Neural progenitor cell (in vitro differentiated cells): ENCODE results near the gene SPOPL. TPM values are rescaled to one million over a fixed set of nuclear protein-coding genes. Genes with fewer than 3 reads are reported as not detected.

ENCODE experiments used
- DNase-seq: peaks from one replicate; pipeline ENCODE4 v3.0.0-alpha.2; 2016; ENCODE audit warnings: low spot score
- H2AFZ ChIP-seq: fragments of 200-600 bp; sonication (generic); replicated peaks from 2 replicates; pipeline ENCODE4 v1.6.1; 2016; ENCODE audit warnings: antibody characterized with exemption
- H3F3A ChIP-seq: fragments of 200-600 bp; sonication (generic); 2 replicates; pipeline ENCODE4 v1.6.1; 2016; ENCODE audit warnings: antibody characterized with exemption, low read depth
- H3K27ac ChIP-seq: fragments of 200-600 bp; sonication (generic); 2 replicates; pipeline ENCODE4 v1.5.1; 2016; ENCODE audit warnings: mild to moderate bottlenecking
- H3K27me3 ChIP-seq: fragments of 200-600 bp; sonication (generic); 2 replicates; pipeline ENCODE4 v1.6.1; 2016; ENCODE audit warnings: mild to moderate bottlenecking, moderate library complexity
- H3K36me3 ChIP-seq: fragments of 200-600 bp; sonication (generic); 2 replicates; pipeline ENCODE4 v1.5.1; 2016
- H3K4me1 ChIP-seq: fragments of 200-600 bp; sonication (generic); 2 replicates; pipeline ENCODE4 v1.6.1; 2016; ENCODE audit warnings: mixed run types
- H3K4me2 ChIP-seq: fragments of 200-600 bp; sonication (generic); 2 replicates; pipeline ENCODE4 v1.6.1; 2016
- H3K4me3 ChIP-seq: fragments of 200-600 bp; sonication (generic); 2 replicates; pipeline ENCODE4 v1.5.1; 2016
- H3K79me2 ChIP-seq: fragments of 200-600 bp; sonication (generic); 2 replicates; pipeline ENCODE4 v1.6.1; 2016; ENCODE audit warnings: low read depth
- H3K9ac ChIP-seq: fragments of 200-600 bp; sonication (generic); 2 replicates; pipeline ENCODE4 v1.6.1; 2016
- H3K9me3 ChIP-seq: fragments of 200-600 bp; sonication (generic); 2 replicates; pipeline ENCODE4 v1.5.1; 2016; ENCODE audit warnings: low read depth
- H4K20me1 ChIP-seq: fragments of 200-600 bp; sonication (generic); 2 replicates; pipeline ENCODE4 v1.6.1; 2016; ENCODE audit warnings: low read depth
- H3K27ac Mint-ChIP-seq: 3 replicates; pipeline ENCODE4 v1.8.0; 2021; ENCODE audit warnings: mixed read lengths
- H3K27me3 Mint-ChIP-seq: 2 replicates; pipeline ENCODE4 v1.8.0; 2022; ENCODE audit warnings: low read depth, mild to moderate bottlenecking, inconsistent platforms, moderate library complexity, mixed read lengths; ENCODE audit not compliant: insufficient read depth
- H3K36me3 Mint-ChIP-seq: 3 replicates; pipeline ENCODE4 v1.8.0; 2021; ENCODE audit warnings: mixed read lengths
- H3K4me1 Mint-ChIP-seq: 3 replicates; pipeline ENCODE4 v1.8.0; 2021; ENCODE audit warnings: mixed read lengths
- H3K4me3 Mint-ChIP-seq: 3 replicates; pipeline ENCODE4 v1.8.0; 2021; ENCODE audit warnings: mild to moderate bottlenecking, moderate library complexity, mixed read lengths
- H3K9me3 Mint-ChIP-seq: 3 replicates; pipeline ENCODE4 v1.8.0; 2020; ENCODE audit warnings: mixed read lengths
- EZH2 ChIP-seq: fragments of 200-600 bp; sonication (generic); IDR thresholded peaks from 2 replicates; pipeline ENCODE4 v1.6.1; 2017; ENCODE audit warnings: antibody characterized with exemption, mild to moderate bottlenecking, moderate library complexity
- EZH2phosphoT487 ChIP-seq: fragments of 200-600 bp; sonication (generic); IDR thresholded peaks from 2 replicates; pipeline ENCODE4 v1.6.1; 2017; ENCODE audit warnings: antibody characterized with exemption
- total RNA-seq: library from RNA; depleted of rRNA; stranded (reverse); fragments of >200 nt; gene quantifications from 2 replicates; pipeline ENCODE4 v1.2.3, GENCODE V29; 2015; ENCODE audit warnings: low replicate concordance
- TF ChIP-seq, protein P1 (sequence below): fragments of 200-600 bp; sonication (generic); IDR thresholded peaks from 2 replicates; pipeline ENCODE4 v1.5.1; 2017; ENCODE audit warnings: antibody characterized with exemption, mild to moderate bottlenecking

Gene SPOPL
- total RNA-seq, 1 donor from 2014 or later: 19.8 TPM

DNA sequence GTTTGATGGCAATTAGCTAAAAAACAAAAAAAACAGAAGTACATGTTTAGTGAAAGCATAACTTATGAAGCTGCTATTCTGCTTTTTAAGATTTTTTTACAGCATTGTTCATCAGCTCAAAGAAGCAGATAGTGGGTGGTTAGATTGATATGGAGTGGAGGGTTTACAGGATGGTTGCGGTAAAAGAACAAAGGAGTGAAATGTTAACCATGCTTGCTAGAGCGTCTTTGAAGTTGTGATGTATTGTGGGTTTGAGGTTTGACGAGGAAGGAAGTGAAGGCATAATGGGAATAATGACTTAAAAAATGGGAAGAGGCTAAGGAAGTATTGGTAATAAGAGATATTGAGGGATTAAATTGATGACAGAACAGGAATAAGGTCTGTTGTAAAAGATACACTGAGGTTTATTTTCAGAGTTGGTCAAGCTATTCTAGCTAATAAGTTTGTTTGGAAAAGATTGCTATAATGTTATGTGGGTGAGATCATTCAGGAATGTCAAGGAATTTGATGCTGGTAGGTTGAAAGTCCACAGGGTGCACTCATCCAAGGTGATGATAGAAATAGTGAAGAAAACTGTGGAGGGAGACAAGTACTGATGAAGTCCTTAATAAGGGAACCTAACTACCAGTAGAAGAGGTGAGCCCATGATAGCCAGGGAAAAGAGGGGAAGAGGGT lies 14.6 kb downstream of the SPOPL start:
- Mint-ChIP-seq H3K36me3 (peaks cover 14% of the 10 kb centered on the region), H3K27ac (no peak overlapping the region), H3K4me3 (no peak overlapping the region), H3K4me1 (no peaks in the 10 kb centered on the region), H3K9me3 (peaks cover 20% of the 10 kb centered on the region), H3K27me3 (no peaks in the 10 kb centered on the region)
- no peak overlapping the region for H3K9ac ChIP-seq
- peaks cover 98% of the 10 kb centered on the region for H3K79me2 ChIP-seq
- DNase-seq: no peak
- no peaks in the 10 kb centered on the region for H3K36me3 ChIP-seq
- H3K27me3 ChIP-seq: no peaks in the 10 kb centered on the region
- no peak overlapping the region for H3K27ac ChIP-seq
- no peak overlapping the region for H2AFZ ChIP-seq
- H3F3A ChIP-seq: peaks cover 3% of the 10 kb centered on the region
- peaks cover 54% of the 10 kb centered on the region for H4K20me1 ChIP-seq
- H3K4me3 ChIP-seq: no peak overlapping the region
- H3K4me1 ChIP-seq: peaks cover 25% of the 10 kb centered on the region
- H3K4me2 ChIP-seq: no peak overlapping the region
- no peak for TF ChIP-seq EZH2
- TF ChIP-seq EZH2phosphoT487: no peak
- TF ChIP-seq, protein P1, sequence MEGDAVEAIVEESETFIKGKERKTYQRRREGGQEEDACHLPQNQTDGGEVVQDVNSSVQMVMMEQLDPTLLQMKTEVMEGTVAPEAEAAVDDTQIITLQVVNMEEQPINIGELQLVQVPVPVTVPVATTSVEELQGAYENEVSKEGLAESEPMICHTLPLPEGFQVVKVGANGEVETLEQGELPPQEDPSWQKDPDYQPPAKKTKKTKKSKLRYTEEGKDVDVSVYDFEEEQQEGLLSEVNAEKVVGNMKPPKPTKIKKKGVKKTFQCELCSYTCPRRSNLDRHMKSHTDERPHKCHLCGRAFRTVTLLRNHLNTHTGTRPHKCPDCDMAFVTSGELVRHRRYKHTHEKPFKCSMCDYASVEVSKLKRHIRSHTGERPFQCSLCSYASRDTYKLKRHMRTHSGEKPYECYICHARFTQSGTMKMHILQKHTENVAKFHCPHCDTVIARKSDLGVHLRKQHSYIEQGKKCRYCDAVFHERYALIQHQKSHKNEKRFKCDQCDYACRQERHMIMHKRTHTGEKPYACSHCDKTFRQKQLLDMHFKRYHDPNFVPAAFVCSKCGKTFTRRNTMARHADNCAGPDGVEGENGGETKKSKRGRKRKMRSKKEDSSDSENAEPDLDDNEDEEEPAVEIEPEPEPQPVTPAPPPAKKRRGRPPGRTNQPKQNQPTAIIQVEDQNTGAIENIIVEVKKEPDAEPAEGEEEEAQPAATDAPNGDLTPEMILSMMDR: no peak
- H3K9me3 ChIP-seq: no peaks in the 10 kb centered on the region

DNA sequence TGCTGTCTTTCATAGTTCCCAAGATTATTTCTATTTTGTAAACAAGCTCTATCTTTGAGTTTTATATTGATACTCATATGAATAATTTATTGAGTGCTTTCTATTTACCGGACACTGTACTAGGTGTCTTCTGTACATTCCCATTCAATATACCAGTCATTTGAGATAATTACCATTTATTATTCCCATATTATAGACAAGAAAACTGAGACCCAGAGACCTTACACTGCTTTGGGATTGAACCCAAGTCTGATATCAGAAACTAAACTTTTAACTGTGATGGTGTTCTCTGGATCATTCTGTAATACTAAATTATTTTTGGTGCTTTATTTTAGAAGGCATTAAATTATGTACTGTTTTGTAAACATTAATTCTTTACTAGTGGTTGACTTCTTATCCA lies 17.3 kb downstream of the SPOPL start:
- no peak for DNase-seq
- H3K27me3 ChIP-seq: no peaks in the 10 kb centered on the region
- no peak overlapping the region for H3K27ac ChIP-seq
- H3K4me2 ChIP-seq: no peak overlapping the region
- H2AFZ ChIP-seq: no peak overlapping the region
- TF ChIP-seq, protein P1: no peak
- no peak for TF ChIP-seq EZH2
- TF ChIP-seq EZH2phosphoT487: no peak
- H3K36me3 Mint-ChIP-seq: peaks cover 18% of the 10 kb centered on the region
- no peak overlapping the region for H3K4me3 Mint-ChIP-seq
- H3K36me3 ChIP-seq: no peaks in the 10 kb centered on the region
- H3K4me3 ChIP-seq: no peak overlapping the region
- H3K27me3 Mint-ChIP-seq: no peaks in the 10 kb centered on the region
- H3K9me3 Mint-ChIP-seq: peaks cover 13% of the 10 kb centered on the region
- H3K4me1 Mint-ChIP-seq: no peaks in the 10 kb centered on the region
- H3F3A ChIP-seq: peaks cover 4% of the 10 kb centered on the region
- H3K27ac Mint-ChIP-seq: no peak overlapping the region
- H3K9ac ChIP-seq: no peak overlapping the region
- H3K4me1 ChIP-seq: peaks cover 33% of the 10 kb centered on the region
- H4K20me1 ChIP-seq: peaks cover 58% of the 10 kb centered on the region
- H3K9me3 ChIP-seq: no peaks in the 10 kb centered on the region
- H3K79me2 ChIP-seq: peaks cover 92% of the 10 kb centered on the region

DNA sequence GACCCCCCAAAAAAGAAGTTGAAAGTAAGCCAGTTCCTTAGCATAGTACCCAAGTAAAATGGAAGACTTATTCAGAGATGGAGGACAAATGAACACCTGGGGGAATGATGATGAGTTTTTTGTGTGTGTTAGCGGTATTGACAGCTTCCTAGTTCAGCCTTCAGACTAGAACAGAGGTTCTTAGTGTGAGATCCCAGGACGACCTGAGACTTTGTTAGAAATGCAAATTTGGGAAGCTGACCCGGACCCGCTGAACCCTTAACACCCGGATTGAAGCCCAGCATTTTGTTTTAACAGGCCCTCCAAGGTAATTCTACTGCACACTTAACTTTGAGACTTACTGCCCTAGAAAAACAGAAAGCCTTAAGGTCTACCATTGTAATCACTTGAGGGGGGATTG lies 20.3 kb downstream of the SPOPL start:
- peaks cover 72% of the 10 kb centered on the region for H3K79me2 ChIP-seq
- no peaks in the 10 kb centered on the region for H3K27me3 Mint-ChIP-seq

More for the DNA sequence above, 20.3 kb downstream of the SPOPL start:
- Histone ChIP-seq H3K9ac (no peak overlapping the region), H3F3A (peaks cover 4% of the 10 kb centered on the region), H4K20me1 (peaks cover 38% of the 10 kb centered on the region), H3K27ac (no peak overlapping the region), H3K9me3 (no peaks in the 10 kb centered on the region), H2AFZ (no peak overlapping the region), H3K4me3 (no peak overlapping the region), H3K27me3 (no peaks in the 10 kb centered on the region), H3K4me1 (peaks cover 12% of the 10 kb centered on the region), H3K36me3 (no peaks in the 10 kb centered on the region), H3K4me2 (peak overlapping the region; percentile 31)
- peaks cover 11% of the 10 kb centered on the region for H3K9me3 Mint-ChIP-seq
- TF ChIP-seq EZH2phosphoT487 (no peak), EZH2 (no peak)
- TF ChIP-seq, protein P1: no peak
- H3K4me3 Mint-ChIP-seq: no peak overlapping the region
- H3K36me3 Mint-ChIP-seq: peaks cover 27% of the 10 kb centered on the region
- no peaks in the 10 kb centered on the region for H3K4me1 Mint-ChIP-seq
- DNase-seq: peak; percentile 38
- H3K27ac Mint-ChIP-seq: no peak overlapping the region
